Right ventricle myocardium superior (tissue), 1 donor: ENCODE measurements around the gene VWA8. TPM values are rescaled to one million over a fixed set of nuclear protein-coding genes. Genes with fewer than 3 reads are reported as not detected.
A peak's percentile ranks its signal among the peaks of the same experiment; 100 is the strongest.
"Not testable (repeated sequence)": the region's sequence is repeated elsewhere in the genome, so short reads cannot be mapped to it uniquely, and the experiment has no call there.

Experiments used
- ATAC-seq: fragments of 200-7000 bp; cut with Tn5 transposase; one replicate; pipeline ENCODE4 v1.9.1; 2020; ENCODE audit warnings: mild to moderate bottlenecking; ENCODE audit not compliant: poor library complexity
- DNase-seq: peaks from one replicate; pipeline ENCODE4 v3.0.0-alpha.2; 2020
- intact Hi-C: fragments of 100-400 bp; cut with DNase I; formaldehyde crosslinking; loops from one replicate; pipeline ENCODE4 v1.11.2; 2022
- total RNA-seq: library from RNA; stranded (reverse); fragmentation: NEBNext Ultra II Directional; extraction: Animal tissue kit (Norgen Biotek cat#: 25700); gene quantifications from one replicate; pipeline ENCODE4 v1.2.1, GENCODE V29; 2021
- donor health status: DM: no; HTN: yes; CAD: no; lungs with severe emphysema.

The VWA8 gene
- total RNA-seq, 1 donor from 2014 or later, result 40.3 TPM

DNA sequence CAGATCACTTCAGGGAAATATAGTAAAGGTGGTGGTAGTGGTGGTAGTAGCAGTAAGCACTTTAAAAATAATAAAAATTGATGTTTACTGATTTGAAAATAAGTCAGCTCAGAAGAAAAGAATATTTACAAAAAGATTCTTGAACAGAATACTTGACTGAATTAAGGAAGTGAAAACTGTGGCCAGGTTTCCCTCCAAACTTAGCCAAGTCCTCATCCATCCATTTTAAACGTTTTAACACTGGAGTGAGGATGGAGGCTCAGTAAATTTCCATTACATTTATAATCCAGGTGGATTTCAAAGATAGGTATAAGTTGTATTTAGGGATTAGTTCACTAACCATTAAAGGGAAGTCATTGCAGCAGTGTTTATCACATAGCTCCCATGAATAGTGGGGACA lies 282.1 kb downstream of the VWA8 start:
- intact Hi-C loops, result no loop called here
- ATAC-seq, result no peak
- DNase-seq, result no peak

DNA sequence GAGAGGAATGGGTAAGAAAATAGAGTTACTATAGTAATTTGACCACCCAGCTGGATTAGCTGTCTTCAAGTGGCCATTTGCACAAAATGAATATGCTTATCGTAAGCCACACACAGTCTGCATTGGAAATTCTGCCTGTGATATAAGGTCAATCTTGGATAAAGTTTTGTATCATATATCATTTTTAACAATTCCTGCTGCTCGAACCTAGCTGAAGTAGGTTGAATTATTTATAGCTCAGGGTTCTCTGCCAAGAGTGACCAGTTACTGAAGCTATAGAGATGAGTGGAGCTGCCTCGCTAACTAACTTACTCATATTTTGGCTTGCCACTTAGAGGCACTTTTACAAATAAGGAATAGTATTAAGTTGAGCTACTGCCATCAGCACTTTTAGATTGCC lies 282.7 kb downstream of the VWA8 start:
- intact Hi-C loops, result no loop called here
- ATAC-seq (peak; percentile 63), DNase-seq (no peak)

GRCh38 chr13:41675306-41675705 lies 285.6 kb downstream of the VWA8 start:
- intact Hi-C loops, result no loop called here
- ATAC-seq (no peak), DNase-seq (no peak)

DNA sequence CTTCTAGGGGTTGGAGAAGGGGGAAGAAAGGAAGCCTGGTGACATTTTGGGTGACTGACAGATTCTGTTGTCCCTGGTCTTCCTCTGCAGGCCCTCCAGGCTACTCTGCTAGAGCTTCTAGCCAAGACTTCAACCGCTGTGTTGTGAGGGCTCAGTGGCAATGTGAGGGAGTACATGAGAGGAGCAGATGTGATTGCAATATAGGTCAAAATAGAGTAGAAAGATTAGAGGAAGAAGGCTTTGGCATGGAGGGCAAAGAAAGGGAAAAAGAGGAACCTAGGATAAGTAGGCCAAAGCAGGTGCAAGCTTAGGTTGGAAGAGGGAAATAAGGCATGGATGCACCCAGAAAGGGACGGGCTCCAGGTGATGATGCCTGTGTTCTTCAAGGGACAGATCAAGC lies 286.7 kb downstream of the VWA8 start:
- no peak for ATAC-seq
- no peak for DNase-seq
- intact Hi-C loops, result no loop called here

- no peak for ATAC-seq
- intact Hi-C loops, result no loop called here
- no peak for DNase-seq
These were observed 287.3 kb downstream of the VWA8 start for GRCh38 chr13:41673640-41674039.

DNA sequence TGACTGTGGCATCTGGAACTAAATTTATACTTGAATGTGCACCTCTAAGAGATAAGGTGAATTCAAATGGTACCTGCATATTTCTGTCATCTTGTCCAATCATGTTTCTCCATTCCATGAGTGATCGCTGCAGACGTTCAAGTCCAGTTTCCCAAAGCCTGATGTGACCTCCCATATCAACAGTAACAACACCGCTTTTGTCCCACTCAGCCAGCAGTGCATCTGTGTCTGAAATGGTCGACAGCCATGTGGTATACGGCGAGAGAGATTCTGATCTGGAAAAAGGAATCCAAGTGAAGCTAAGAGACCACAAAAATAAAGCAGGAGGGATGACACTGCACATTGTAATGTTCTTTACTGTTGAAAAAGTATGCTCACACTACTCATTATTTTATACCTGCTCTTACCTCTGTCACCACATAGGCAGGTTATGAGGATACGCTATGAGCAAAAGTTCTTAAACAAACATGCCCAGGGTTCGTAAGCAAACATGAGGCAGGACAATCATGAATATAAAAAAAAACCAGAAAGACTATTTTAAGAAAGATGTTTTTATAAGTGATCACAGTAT lies 290.0 kb downstream of the VWA8 start:
- no peak for ATAC-seq
- DNase-seq, result no peak
- intact Hi-C loops, result no loop called here

DNA sequence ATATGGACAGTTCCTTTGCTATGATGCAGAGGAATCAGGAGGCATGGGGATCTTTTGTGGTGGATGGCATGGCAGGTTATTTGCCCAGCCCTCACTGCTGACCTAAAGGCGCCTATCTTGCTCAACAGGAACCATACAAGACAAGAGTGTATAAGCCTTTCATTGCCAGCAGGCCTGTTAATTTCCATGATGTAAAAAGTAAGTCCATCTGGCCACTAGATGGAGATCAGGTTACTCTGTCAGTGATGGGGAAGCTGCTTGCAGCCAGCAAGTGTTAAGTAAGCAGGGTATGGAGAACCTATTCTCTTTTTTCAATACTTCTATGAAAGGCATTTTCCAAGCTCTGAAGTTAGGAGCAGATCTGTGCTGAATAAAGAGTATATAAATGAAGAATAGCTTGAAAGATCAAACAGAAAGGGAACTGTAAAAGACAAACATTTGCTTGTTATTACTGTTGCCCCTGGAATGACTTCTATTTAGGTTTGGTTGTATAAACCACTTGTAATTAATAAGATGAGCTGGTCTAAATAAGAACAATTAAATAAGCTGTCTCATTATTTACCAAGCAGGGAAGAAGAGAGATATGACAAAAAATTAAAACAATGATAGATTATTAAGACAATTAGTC lies 292.7 kb downstream of the VWA8 start:
- intact Hi-C loops, result loop anchor here (5.0 kb wide), 1 partner anchor 444 kb away; no protein-coding TSS in a partner anchor
- ATAC-seq (peak; percentile 97), DNase-seq (no peak)

DNA sequence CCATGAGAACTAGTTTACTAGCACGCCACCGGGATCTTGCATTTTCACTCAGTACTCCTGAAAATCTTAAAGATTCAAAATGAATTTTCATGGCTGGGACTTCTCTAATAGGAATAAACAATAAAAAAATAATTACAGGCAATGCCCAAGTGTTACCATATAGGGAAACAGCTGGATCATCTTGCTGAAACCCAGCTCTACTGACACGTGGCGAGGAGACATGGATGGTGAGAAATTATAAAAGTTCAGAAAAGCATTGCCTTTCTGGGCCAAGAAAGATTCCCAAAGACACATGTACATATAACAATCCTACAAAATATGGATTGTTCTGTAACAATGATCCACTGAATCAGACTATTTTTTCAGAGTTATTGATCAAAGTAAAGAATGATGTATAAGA lies 294.3 kb downstream of the VWA8 start:
- intact Hi-C loops, result loop anchor here (5.0 kb wide), 1 partner anchor 446 kb away; no protein-coding TSS in a partner anchor
- DNase-seq, result no peak
- ATAC-seq, result no peak

GRCh38 chr13:41660411-41660810 lies 300.5 kb downstream of the VWA8 start:
- ATAC-seq, result no peak
- intact Hi-C loops, result no loop called here
- DNase-seq, result no peak

DNA sequence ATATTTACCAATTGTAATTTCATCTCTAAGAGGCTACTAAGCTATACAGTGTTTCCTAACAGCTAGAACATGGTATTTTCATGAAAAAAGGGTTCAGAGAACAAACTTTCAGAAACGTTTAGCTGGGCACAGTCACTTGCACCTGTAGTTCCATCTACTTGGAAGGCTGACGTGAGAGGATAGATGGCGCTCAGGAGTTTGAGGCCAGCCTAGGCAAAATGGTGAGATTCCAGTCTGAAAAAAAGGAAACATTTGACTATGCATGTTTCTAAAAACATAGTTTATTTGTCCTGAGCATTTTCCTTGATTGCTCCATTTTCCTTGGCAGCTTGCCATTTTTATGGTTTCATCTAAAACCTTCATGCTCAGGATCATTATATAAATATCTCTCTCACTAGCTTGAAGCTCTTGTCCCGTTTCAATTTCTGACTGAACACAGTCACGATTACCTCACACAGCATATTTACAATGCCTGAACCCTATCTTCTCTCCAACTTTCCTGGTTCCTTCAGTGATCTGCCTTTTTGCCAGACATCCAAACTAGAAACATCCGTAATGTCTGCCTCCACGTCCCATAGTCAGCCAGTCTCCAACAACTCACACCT lies 302.8 kb downstream of the VWA8 start:
- ATAC-seq, result no peak
- no peak for DNase-seq
- intact Hi-C loops, result no loop called here

- DNase-seq (no peak), ATAC-seq (no peak)
- intact Hi-C loops, result no loop called here
These were observed 304.9 kb downstream of the VWA8 start for GRCh38 chr13:41655997-41656396.

DNA sequence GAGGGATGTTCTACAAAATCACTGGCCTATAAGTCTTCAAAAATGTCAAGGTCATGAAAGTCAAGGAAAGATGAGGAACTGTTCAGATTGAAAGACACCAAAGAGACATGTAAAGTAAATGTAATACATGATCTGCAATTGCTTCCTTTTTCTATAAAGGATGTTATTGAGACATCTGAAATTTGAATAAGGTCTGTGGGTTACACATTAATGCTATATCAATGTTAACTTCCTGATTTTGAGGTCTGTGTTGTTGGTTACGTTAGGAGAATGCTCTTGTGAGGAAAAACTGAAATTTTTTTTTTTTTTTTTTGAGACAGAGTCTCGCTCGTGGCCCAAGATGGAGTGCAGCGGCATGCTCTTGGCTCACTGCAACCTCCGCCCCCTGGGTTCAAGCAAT lies 306.1 kb downstream of the VWA8 start:
- DNase-seq, result no peak
- intact Hi-C loops, result loop anchor here (5.0 kb wide), 2 partner anchors 242 to 302 kb away; no protein-coding TSS in a partner anchor
- ATAC-seq, result no peak

- peak; percentile 33 for ATAC-seq
- intact Hi-C loops, result loop anchor here (5.0 kb wide), 2 partner anchors 241 to 301 kb away; no protein-coding TSS in a partner anchor
- DNase-seq, result no peak
These were observed 308.1 kb downstream of the VWA8 start for GRCh38 chr13:41652735-41653361.

- ATAC-seq (no peak), DNase-seq (no peak)
- intact Hi-C loops, result loop anchor here (5.0 kb wide), 2 partner anchors 239 to 299 kb away; no protein-coding TSS in a partner anchor
These were observed 309.4 kb downstream of the VWA8 start for GRCh38 chr13:41651413-41652058.

GRCh38 chr13:41650706-41651105 lies 310.2 kb downstream of the VWA8 start:
- intact Hi-C loops, result loop anchor here (5.0 kb wide), 2 partner anchors 238 to 298 kb away; no protein-coding TSS in a partner anchor
- no peak for DNase-seq
- ATAC-seq, result no peak

DNA sequence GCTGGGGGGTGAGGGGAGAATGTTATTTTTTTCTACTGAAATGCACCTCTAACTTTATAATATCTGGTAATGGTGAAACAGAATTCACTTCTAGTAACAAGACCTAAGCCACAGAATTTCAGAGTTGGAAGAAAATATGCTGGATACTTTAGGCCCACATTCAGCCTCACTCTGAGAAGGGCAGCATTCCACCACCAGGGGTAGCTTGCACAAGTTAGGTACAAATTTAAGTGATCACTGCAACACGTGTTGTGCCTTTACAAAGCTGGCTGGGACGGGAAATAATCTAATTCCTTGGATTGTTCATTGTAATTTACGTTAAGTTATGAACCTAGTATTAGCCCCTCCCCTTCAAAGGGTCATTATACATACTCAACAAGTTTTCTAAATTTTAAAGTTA lies 311.2 kb downstream of the VWA8 start:
- DNase-seq (no peak), ATAC-seq (no peak)

DNA sequence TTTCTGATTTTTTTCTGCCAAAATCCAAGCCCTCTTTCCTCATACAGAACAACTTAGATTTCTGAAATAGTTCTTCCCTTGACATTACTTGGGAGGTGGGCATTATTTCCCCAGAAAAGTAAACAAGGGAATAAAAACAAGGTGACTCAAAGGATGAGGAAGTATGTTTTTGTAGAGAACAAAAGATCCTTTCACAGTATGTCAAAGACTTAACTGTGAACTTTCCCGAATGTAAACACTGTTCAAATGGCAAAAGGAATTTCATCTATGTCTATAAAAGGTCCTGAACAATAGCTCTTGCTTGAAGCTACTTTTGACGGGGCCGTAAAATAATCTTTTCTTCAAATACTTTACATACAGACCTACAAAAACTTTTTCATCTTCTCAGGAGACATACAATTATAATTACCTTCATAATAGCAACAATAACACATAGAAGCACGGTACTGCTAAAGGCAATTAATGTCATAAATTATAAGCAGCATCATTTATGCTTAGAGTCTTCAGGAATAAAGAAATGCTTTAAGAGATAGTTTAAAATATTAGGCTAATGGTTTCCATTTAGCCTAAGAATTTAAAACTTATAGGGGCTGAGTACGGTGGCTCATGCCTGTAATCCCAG lies 312.5 kb downstream of the VWA8 start:
- DNase-seq (no peak), ATAC-seq (no peak)
- intact Hi-C loops, result no loop called here

More for the DNA sequence above, 311.2 kb downstream of the VWA8 start:
- intact Hi-C loops, result loop anchor here (5.0 kb wide), 2 partner anchors 237 to 297 kb away; no protein-coding TSS in a partner anchor

- DNase-seq, ATAC-seq, intact Hi-C loops: not testable (repeated sequence)
These were observed 313.1 kb downstream of the VWA8 start for GRCh38 chr13:41647699-41648313.
